GM18502 (cell line): Measurements from ENCODE around the gene MALT1.
"Not testable (repeated sequence)": the region's sequence is repeated elsewhere in the genome, so short reads cannot be mapped to it uniquely, and the experiment has no call there.

ENCODE experiments used
- ATAC-seq: cut with Tn5 transposase; IDR thresholded peaks from one replicate; pipeline ENCODE4 v1.9.1; 2021; ENCODE audit warnings: mild to moderate bottlenecking; ENCODE audit not compliant: unreplicated experiment, poor library complexity

The MALT1 gene

GRCh38 chr18:58671111-58671631 is at the start of gene MALT1:
MALT1 (plus strand) TSS chr18:58671465; CDS start chr18:58671644, 179 bp downstream.
- ATAC-seq, result peak; percentile 80

GRCh38 chr18:58624011-58624410 is 47.3 kb upstream of the MALT1 start:
- no peak for ATAC-seq

GRCh38 chr18:58625839-58626238 is 45.4 kb upstream of the MALT1 start:
- no peak for ATAC-seq

- no peak for ATAC-seq
Measured at GRCh38 chr18:58630071-58630470, 41.2 kb upstream of the MALT1 start.

- ATAC-seq, result no peak
Measured at GRCh38 chr18:58631301-58631700, 40.0 kb upstream of the MALT1 start.

GRCh38 chr18:58632552-58632951 is 38.7 kb upstream of the MALT1 start:
- no peak for ATAC-seq

GRCh38 chr18:58633874-58634273 is 37.4 kb upstream of the MALT1 start:
- ATAC-seq, result no peak

GRCh38 chr18:58635891-58636290 is 35.4 kb upstream of the MALT1 start:
- ATAC-seq, result no peak

- no peak for ATAC-seq
Measured at GRCh38 chr18:58637197-58637596, 34.1 kb upstream of the MALT1 start.

- no peak for ATAC-seq
Measured at GRCh38 chr18:58637946-58638345, 33.3 kb upstream of the MALT1 start.

- peak; percentile 59 for ATAC-seq
Measured at GRCh38 chr18:58638441-58638840, 32.8 kb upstream of the MALT1 start.

GRCh38 chr18:58639237-58639636 is 32.0 kb upstream of the MALT1 start:
- ATAC-seq, result no peak

- peak; percentile 74 for ATAC-seq
Measured at GRCh38 chr18:58639751-58640427, 31.4 kb upstream of the MALT1 start.

- no peak for ATAC-seq
Measured at GRCh38 chr18:58640428-58640805, 30.8 kb upstream of the MALT1 start.

GRCh38 chr18:58640891-58641610 is 30.2 kb upstream of the MALT1 start:
- no peak for ATAC-seq

- not testable (repeated sequence) for ATAC-seq
Measured at GRCh38 chr18:58643557-58643956, 27.7 kb upstream of the MALT1 start.

GRCh38 chr18:58645398-58645797 is 25.9 kb upstream of the MALT1 start:
- ATAC-seq, result no peak

- ATAC-seq, result no peak
Measured at GRCh38 chr18:58646334-58646862, 24.9 kb upstream of the MALT1 start.

- peak; percentile 80 for ATAC-seq
Measured at GRCh38 chr18:58649966-58650816, 21.1 kb upstream of the MALT1 start.

GRCh38 chr18:58650830-58651229 is 20.4 kb upstream of the MALT1 start:
- ATAC-seq, result not testable (repeated sequence)
